NCI-H82 (cell line): ENCODE measurements around the gene DTX1.

Experiments used
- DNase-seq: peaks from one replicate; lab custom pipeline; 2025; lab: John Stamatoyannopoulos, UW

The DTX1 gene

GRCh38 chr12:113056631-113057488, at the start of gene DTX1:
DTX1 (plus strand) TSS chr12:113056730; CDS start chr12:113058193, 1,463 bp downstream.
- DNase-seq: peak; percentile 40

- DNase-seq: no peak
Observed at GRCh38 chr12:113007166-113007565, 49.4 kb upstream of the DTX1 start.

- no peak for DNase-seq
Observed at GRCh38 chr12:113010701-113011100, 45.8 kb upstream of the DTX1 start.

GRCh38 chr12:113014565-113014964, 42.0 kb upstream of the DTX1 start:
- DNase-seq: no peak

- DNase-seq: peak; percentile 20
Observed at GRCh38 chr12:113016796-113017195, 39.7 kb upstream of the DTX1 start.

GRCh38 chr12:113019025-113019424, 37.5 kb upstream of the DTX1 start:
- DNase-seq: no peak

GRCh38 chr12:113021500-113021899, 35.0 kb upstream of the DTX1 start:
- DNase-seq: no peak

- DNase-seq: no peak
Observed at GRCh38 chr12:113022563-113023297, 33.8 kb upstream of the DTX1 start.

- DNase-seq: no peak
Observed at GRCh38 chr12:113027726-113028125, 28.8 kb upstream of the DTX1 start.

- DNase-seq: peak; percentile 89
Observed at GRCh38 chr12:113030875-113031525, 25.5 kb upstream of the DTX1 start.

GRCh38 chr12:113039911-113040445, 16.6 kb upstream of the DTX1 start:
- no peak for DNase-seq

GRCh38 chr12:113040722-113041171, 15.8 kb upstream of the DTX1 start:
- peak; percentile 35 for DNase-seq

- DNase-seq: no peak
Observed at GRCh38 chr12:113041560-113041959, 15.0 kb upstream of the DTX1 start.

- peak; percentile 87 for DNase-seq
Observed at GRCh38 chr12:113043240-113043639, 13.3 kb upstream of the DTX1 start.

GRCh38 chr12:113044516-113044915, 12.0 kb upstream of the DTX1 start:
- no peak for DNase-seq

GRCh38 chr12:113048716-113049127, 7.8 kb upstream of the DTX1 start:
- peak; percentile 91 for DNase-seq

- peak; percentile 49 for DNase-seq
Observed at GRCh38 chr12:113049976-113050742, 6.4 kb upstream of the DTX1 start.

GRCh38 chr12:113050795-113051194, 5.7 kb upstream of the DTX1 start:
- DNase-seq: peak; percentile 38

- peak; percentile 17 for DNase-seq
Observed at GRCh38 chr12:113051759-113052158, 4.8 kb upstream of the DTX1 start.

- DNase-seq: no peak
Observed at GRCh38 chr12:113052326-113052725, 4.2 kb upstream of the DTX1 start.

- DNase-seq: no peak
Observed at GRCh38 chr12:113054948-113055486, 1.5 kb upstream of the DTX1 start.
